Hematopoietic multipotent progenitor cell treated with erythropoietin and hydrocortisone succinate and interleukin-3 and kit ligand, for 8 days (in vitro differentiated cells): ENCODE results near the gene PHRF1.

Experiments used
- DNase-seq: peaks from one replicate; pipeline ENCODE4 v3.0.0-alpha.2; 2015

PHRF1 gene

GRCh38 chr11:617199-617911 lies 41.1 kb downstream of the PHRF1 start:
- DNase-seq, result no peak

GRCh38 chr11:617912-618682 lies 41.8 kb downstream of the PHRF1 start:
- DNase-seq, result no peak

GRCh38 chr11:618856-619627 lies 42.8 kb downstream of the PHRF1 start:
- DNase-seq, result no peak

GRCh38 chr11:619628-620050 lies 43.4 kb downstream of the PHRF1 start:
- DNase-seq, result no peak

- DNase-seq, result no peak
These were observed 43.9 kb downstream of the PHRF1 start for GRCh38 chr11:620201-620600.

- DNase-seq, result no peak
These were observed 44.9 kb downstream of the PHRF1 start for GRCh38 chr11:620935-621814.

GRCh38 chr11:621838-622237 lies 45.6 kb downstream of the PHRF1 start:
- DNase-seq, result no peak

GRCh38 chr11:623349-623869 lies 47.1 kb downstream of the PHRF1 start:
- no peak for DNase-seq

GRCh38 chr11:623999-624704 lies 47.9 kb downstream of the PHRF1 start:
- DNase-seq, result no peak

GRCh38 chr11:624705-625635 lies 48.7 kb downstream of the PHRF1 start, which contains the start of gene CDHR5:
Gene CDHR5, minus strand, starts transcription at chr11:624955. Its CDS starts 53 bp downstream, at chr11:624902.
- DNase-seq, result no peak

- DNase-seq, result no peak
These were observed 49.5 kb downstream of the PHRF1 start for GRCh38 chr11:625636-626268.

GRCh38 chr11:626475-627307 lies 50.4 kb downstream of the PHRF1 start, which contains the start of gene SCT:
Gene SCT, minus strand, starts transcription at chr11:627181. Its CDS starts 38 bp downstream, at chr11:627143.
- no peak for DNase-seq

GRCh38 chr11:627308-627576 lies 51.0 kb downstream of the PHRF1 start:
- DNase-seq, result no peak

GRCh38 chr11:628056-628455 lies 51.8 kb downstream of the PHRF1 start:
- no peak for DNase-seq

- DNase-seq, result no peak
These were observed 52.9 kb downstream of the PHRF1 start for GRCh38 chr11:629237-629583.

GRCh38 chr11:630871-631270 lies 54.6 kb downstream of the PHRF1 start:
- no peak for DNase-seq

- DNase-seq, result no peak
These were observed 59.8 kb downstream of the PHRF1 start for GRCh38 chr11:635945-636510.

GRCh38 chr11:636511-637332 lies 60.5 kb downstream of the PHRF1 start, which contains the start of gene DRD4:
Gene DRD4, plus strand, starts transcription at chr11:637269. Its CDS starts 36 bp downstream, at chr11:637305.
- DNase-seq, result no peak
